Body of pancreas (tissue), 4 donors: ENCODE measurements around the gene CCR7.

Source experiments
- CTCF ChIP-seq, 7 experiments: fragments of 450-650 bp in 4 of 7; fragments of 200-600 bp in 3 of 7; sonication (generic) in 3 of 7; IDR thresholded peaks; one replicate each; pipeline ENCODE4 v1.5.1; 2016 to 2019; ENCODE audit warnings: antibody characterized with exemption in 7 of 7
- POLR2A ChIP-seq, 3 donors: fragments of 450-650 bp; IDR thresholded peaks; one replicate each; pipeline ENCODE4 v1.6.1; 2016; ENCODE audit warnings: antibody characterized with exemption in 3 of 3, mild to moderate bottlenecking in 2 of 3

- TF ChIP-seq POLR2A (IDR thresholded peaks at IDR 0.05) (no peak), CTCF (IDR thresholded peaks at IDR 0.05) (no peak)
Measured at GRCh38 chr17:40597556-40598300, 32.5 kb upstream of the CCR7 start.
